BE2C (cell line): ENCODE data around the gene EXOSC1.

Experiments
- DNase-seq: peaks from one replicate; pipeline ENCODE4 v3.0.0-alpha.2; 2020
- H3K27me3 ChIP-seq: fragments of 250-450 bp; sonication (Bioruptor Pico); 2 replicates; pipeline ENCODE4 v1.5.1; 2020; ENCODE audit warnings: mild to moderate bottlenecking
- H3K36me3 ChIP-seq: fragments of 250-450 bp; sonication (Bioruptor Pico); 2 replicates; pipeline ENCODE4 v1.5.1; 2020; ENCODE audit warnings: mild to moderate bottlenecking
- H3K4me1 ChIP-seq: fragments of 250-450 bp; sonication (Bioruptor Pico); 2 replicates; pipeline ENCODE4 v1.5.1; 2020
- H3K4me3 ChIP-seq: 2 replicates; pipeline ENCODE4 v1.5.1; 2011; ENCODE audit warnings: low read depth, low read length
- H3K9me3 ChIP-seq: fragments of 250-450 bp; sonication (Bioruptor Pico); 2 replicates; pipeline ENCODE4 v1.5.1; 2020
- TF ChIP-seq, protein P1 (sequence below): IDR thresholded peaks from 2 replicates; pipeline ENCODE4 v1.5.1; 2012; ENCODE audit warnings: mild to moderate bottlenecking, low read depth, low read length

Gene EXOSC1

DNA sequence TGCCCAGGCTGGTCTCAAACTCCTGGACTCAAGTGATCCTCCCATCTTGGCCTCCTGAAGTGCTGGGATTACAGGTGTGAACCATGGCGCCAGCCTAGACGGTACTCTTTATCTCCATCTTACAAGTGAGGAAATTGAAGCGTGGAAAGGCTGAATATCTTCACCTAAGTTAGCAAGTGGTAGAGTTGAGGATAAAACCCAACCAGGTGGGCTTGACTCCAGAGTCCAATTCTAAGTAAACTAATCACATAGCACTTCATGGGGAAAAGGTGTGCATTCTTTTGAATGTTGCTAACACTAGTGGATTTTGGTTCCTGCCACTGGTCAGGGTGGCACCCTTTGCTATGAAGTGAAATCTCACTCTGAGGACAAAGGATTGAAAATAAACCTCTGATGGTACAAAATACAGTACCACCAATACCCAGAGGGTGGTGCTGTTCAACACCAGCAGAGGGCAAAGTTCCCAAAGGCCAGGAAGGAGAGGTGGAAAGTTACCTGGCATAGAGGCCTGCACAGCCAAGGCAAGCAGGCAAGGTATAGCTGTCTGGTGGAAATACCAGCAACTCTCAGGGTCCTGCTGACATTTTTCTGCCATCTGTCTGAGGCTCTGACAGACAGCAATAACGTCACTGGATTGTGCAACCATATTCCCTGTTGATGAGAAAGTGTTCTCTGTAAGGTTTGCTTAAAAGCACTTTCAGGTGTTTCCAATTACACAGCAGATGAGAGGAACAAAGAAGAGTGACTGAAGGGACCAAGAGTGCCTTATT, 17.7 kb upstream of the EXOSC1 start:
- Histone ChIP-seq H3K36me3 (peaks cover 65% of the 10 kb centered on the region), H3K4me3 (no peak overlapping the region), H3K27me3 (no peaks in the 10 kb centered on the region; the same call in 1 of the 2 replicates), H3K9me3 (no peaks in the 10 kb centered on the region), H3K4me1 (no peaks in the 10 kb centered on the region)
- DNase-seq, result peak; percentile 49
- TF ChIP-seq, protein P1, sequence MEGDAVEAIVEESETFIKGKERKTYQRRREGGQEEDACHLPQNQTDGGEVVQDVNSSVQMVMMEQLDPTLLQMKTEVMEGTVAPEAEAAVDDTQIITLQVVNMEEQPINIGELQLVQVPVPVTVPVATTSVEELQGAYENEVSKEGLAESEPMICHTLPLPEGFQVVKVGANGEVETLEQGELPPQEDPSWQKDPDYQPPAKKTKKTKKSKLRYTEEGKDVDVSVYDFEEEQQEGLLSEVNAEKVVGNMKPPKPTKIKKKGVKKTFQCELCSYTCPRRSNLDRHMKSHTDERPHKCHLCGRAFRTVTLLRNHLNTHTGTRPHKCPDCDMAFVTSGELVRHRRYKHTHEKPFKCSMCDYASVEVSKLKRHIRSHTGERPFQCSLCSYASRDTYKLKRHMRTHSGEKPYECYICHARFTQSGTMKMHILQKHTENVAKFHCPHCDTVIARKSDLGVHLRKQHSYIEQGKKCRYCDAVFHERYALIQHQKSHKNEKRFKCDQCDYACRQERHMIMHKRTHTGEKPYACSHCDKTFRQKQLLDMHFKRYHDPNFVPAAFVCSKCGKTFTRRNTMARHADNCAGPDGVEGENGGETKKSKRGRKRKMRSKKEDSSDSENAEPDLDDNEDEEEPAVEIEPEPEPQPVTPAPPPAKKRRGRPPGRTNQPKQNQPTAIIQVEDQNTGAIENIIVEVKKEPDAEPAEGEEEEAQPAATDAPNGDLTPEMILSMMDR, result peak; percentile 88

DNA sequence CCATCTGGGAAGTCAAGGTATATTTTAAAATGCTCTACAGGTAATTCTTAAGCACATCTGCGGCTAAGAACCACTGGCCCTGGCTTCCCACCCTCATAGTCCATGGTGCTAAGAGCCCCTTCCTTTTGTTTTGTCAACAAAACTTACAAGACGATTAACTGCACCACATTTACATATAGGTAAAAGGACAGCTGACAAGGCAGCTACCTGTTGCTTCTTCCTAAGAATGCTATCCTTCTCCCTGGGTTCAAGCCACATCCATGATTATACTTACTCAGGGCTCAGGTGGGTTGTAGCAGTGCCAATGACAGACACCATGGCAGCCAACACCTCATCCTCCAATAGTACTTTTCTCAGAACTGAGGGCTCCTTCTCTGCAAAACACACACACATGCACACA, 16.5 kb upstream of the EXOSC1 start:
- Histone ChIP-seq H3K27me3 (no peaks in the 10 kb centered on the region; the same call in 1 of the 2 replicates), H3K36me3 (peaks cover 71% of the 10 kb centered on the region)

DNA sequence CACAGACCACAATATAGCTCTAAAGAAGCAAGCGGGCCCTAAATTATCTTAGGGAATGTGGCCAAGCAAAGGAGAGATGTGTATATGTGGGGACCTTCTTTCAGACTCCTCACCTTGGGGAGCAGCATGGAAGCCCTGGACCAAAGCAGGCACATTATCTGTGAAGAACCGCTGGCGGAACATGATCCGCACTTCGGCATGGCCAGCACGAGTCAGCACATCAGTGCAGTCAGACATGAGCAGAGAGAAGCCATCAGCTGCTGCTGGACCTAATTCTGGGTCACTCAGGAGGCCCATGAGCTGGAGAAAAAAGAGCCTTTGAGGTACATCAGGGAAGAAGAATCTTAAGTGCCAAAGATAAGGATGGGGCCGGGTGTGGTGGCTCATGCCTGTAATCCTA, 14.1 kb upstream of the EXOSC1 start:
- Histone ChIP-seq H3K27me3 (no peaks in the 10 kb centered on the region; the same call in 1 of the 2 replicates), H3K4me3 (no peak overlapping the region), H3K9me3 (no peaks in the 10 kb centered on the region), H3K36me3 (peaks cover 88% of the 10 kb centered on the region), H3K4me1 (no peaks in the 10 kb centered on the region)
- TF ChIP-seq, protein P1, result no peak
- DNase-seq, result no peak

More for the DNA sequence above, 16.5 kb upstream of the EXOSC1 start:
- Histone ChIP-seq H3K4me3 (no peak overlapping the region), H3K4me1 (no peaks in the 10 kb centered on the region), H3K9me3 (no peaks in the 10 kb centered on the region)
- no peak for DNase-seq
- TF ChIP-seq, protein P1, result no peak

DNA sequence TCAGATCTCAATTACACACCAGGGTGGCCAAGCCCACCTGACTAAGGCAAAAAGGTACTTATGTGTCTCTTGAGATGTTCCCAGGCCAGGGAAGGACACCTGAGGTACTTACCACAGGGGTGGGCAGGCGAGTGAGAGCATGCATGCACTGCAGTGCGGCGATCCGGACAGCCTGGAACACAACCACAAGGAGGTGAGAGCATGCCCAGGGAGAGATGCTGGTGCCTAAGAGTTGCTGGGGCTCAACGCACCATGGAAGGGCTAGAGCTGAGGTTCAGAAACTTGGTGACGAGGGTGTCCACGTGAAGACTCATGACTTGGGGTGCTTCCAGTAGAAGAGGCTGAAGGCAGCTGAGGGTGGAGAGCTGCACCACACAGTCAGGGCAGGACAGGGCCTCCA, 13.3 kb upstream of the EXOSC1 start:
- Histone ChIP-seq H3K9me3 (no peaks in the 10 kb centered on the region), H3K27me3 (no peaks in the 10 kb centered on the region; the same call in 1 of the 2 replicates), H3K4me1 (peaks cover 3% of the 10 kb centered on the region; the same call in 1 of the 2 replicates), H3K36me3 (peaks cover 92% of the 10 kb centered on the region), H3K4me3 (no peak overlapping the region)
- no peak for DNase-seq
- TF ChIP-seq, protein P1, result no peak

DNA sequence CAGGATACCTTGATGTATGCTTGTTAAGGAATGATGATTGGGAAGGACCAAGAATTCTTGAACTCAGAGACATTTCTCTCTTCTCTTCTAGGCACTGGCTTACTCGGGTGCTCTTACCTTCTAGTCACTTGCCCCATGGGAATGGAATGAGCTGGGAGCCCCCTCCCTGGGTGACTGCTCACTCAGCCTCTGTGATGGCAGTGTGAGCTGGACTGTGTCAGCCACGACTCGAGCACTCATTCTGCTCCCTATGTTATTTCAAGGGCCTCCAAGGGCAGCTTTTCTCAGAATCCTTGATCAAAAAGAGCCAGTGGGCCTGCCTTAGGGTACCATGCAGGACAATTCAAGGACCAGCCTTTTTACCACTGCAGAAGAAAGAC, 10.9 kb upstream of the EXOSC1 start:
- TF ChIP-seq, protein P1, result no peak
- Histone ChIP-seq H3K27me3 (no peaks in the 10 kb centered on the region; the same call in 1 of the 2 replicates), H3K4me3 (no peak overlapping the region), H3K9me3 (no peaks in the 10 kb centered on the region), H3K4me1 (peaks cover 3% of the 10 kb centered on the region; the same call in 1 of the 2 replicates), H3K36me3 (peaks cover 79% of the 10 kb centered on the region)
- no peak for DNase-seq

DNA sequence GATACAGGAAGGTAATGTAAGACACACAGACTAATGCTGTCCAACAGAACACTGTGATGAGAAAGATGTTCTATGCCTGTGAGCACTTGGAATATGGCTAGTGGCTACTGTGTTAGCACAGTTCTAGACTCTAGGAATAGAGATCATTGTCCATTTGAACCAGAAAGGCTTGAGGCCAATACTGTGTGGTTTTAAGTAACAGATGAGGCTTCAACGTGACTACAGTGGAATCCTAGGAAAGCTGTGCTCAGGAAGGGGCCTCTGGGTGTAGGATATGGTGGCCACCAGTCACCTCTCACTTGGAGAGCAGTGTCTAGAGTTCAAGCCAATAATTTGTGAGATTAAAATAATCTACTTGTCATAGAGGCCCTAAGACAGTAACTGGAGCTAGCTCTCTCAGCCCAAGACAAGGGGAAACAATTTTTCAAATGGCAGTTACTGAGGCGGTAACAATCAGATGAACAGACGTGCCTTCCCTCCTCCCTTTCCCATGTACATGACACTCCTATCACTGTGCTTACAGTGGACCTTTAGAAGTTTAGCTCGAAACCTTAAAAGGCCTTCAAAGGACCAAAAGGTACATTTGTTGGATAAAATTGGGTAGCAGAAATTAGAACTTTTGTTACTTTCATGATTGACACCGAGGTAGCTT, 10.4 kb upstream of the EXOSC1 start:
- H3K36me3 ChIP-seq, result peaks cover 77% of the 10 kb centered on the region
- peaks cover 3% of the 10 kb centered on the region; the same call in 1 of the 2 replicates for H3K4me1 ChIP-seq
- DNase-seq, result no peak
- no peaks in the 10 kb centered on the region; the same call in 1 of the 2 replicates for H3K27me3 ChIP-seq
- no peaks in the 10 kb centered on the region for H3K9me3 ChIP-seq
- TF ChIP-seq, protein P1, result no peak
- no peak overlapping the region for H3K4me3 ChIP-seq
